Measurements from ENCODE around the gene CADM1.

GRCh38 chr11:115502636-115503082 is 1.6 kb downstream of the CADM1 start:
- TF ChIP-seq, protein P1, sequence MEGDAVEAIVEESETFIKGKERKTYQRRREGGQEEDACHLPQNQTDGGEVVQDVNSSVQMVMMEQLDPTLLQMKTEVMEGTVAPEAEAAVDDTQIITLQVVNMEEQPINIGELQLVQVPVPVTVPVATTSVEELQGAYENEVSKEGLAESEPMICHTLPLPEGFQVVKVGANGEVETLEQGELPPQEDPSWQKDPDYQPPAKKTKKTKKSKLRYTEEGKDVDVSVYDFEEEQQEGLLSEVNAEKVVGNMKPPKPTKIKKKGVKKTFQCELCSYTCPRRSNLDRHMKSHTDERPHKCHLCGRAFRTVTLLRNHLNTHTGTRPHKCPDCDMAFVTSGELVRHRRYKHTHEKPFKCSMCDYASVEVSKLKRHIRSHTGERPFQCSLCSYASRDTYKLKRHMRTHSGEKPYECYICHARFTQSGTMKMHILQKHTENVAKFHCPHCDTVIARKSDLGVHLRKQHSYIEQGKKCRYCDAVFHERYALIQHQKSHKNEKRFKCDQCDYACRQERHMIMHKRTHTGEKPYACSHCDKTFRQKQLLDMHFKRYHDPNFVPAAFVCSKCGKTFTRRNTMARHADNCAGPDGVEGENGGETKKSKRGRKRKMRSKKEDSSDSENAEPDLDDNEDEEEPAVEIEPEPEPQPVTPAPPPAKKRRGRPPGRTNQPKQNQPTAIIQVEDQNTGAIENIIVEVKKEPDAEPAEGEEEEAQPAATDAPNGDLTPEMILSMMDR (IDR thresholded peaks at IDR 0.05), result no peak
- TF ChIP-seq POLR2A (IDR thresholded peaks at IDR 0.05) (no peak), EP300 (IDR thresholded peaks at IDR 0.05) (no peak)
